Measurements from ENCODE around the gene SUCLA2. TPM values are rescaled to one million over a fixed set of nuclear protein-coding genes. Genes with fewer than 3 reads are reported as not detected.

The SUCLA2 gene
- total and polyA plus RNA-seq, 2 of the 8 experiments (the other 6 are each of a cell fraction or from before 2014, with no cell fraction given) = 23.5 to 78.8 TPM

- Histone ChIP-seq H3K36me3 (ENCODE audit: control insufficient read depth in 2 of 4, insufficient read depth in 4 of 4, low read length in 3 of 4) (no peaks in the 10 kb centered on the region), H3K23ac (ENCODE audit: insufficient read length) (no peak overlapping the region), H3K4me2 (ENCODE audit: insufficient read depth in 1 of 2, low read depth in 2 of 2, low read length in 2 of 2) (no peak overlapping the region), H2BK5ac (ENCODE audit: low read depth, low read length) (no peak overlapping the region), H3K79me1 (ENCODE audit: low read depth, low read length) (no peaks in the 10 kb centered on the region), H3K27ac (ENCODE audit: low read depth, low read length) (no peak overlapping the region), H4K20me1 (replicated peaks in 1 of 2; ENCODE audit: control insufficient read depth in 1 of 2, insufficient read depth in 2 of 2, low read length in 2 of 2) (no peaks in the 10 kb centered on the region), H3K9me3 (ENCODE audit: insufficient read depth in 2 of 2, low read depth in 1 of 2, low read length in 1 of 2) (no peaks in the 10 kb centered on the region), H3K4me3 (ENCODE audit: extremely low read depth in 1 of 4, insufficient read depth in 2 of 4, low read depth in 3 of 4, low read length in 4 of 4) (no peak overlapping the region), H4K5ac (ENCODE audit: insufficient read length, low read depth, low read length) (no peak overlapping the region), H2BK15ac (ENCODE audit: low read length) (no peak overlapping the region), H3K56ac (replicated peaks; ENCODE audit: insufficient read length, low read depth, low read length) (no peak overlapping the region), H3K4ac (replicated peaks; ENCODE audit: insufficient read length, low read depth, low read length) (no peak overlapping the region), H3K9ac (replicated peaks in 1 of 4; ENCODE audit: extremely low read depth in 1 of 4, low read depth in 3 of 4, low read length in 3 of 4) (no peak overlapping the region), H4K8ac (ENCODE audit: extremely low read depth, insufficient read depth, low read length) (no peak overlapping the region), H4K91ac (replicated peaks; ENCODE audit: insufficient read length, low read length) (no peak overlapping the region), H3K27me3 (replicated peaks in 1 of 4; ENCODE audit: control insufficient read depth in 3 of 4, extremely low read depth in 1 of 4, insufficient read depth in 3 of 4, low read length in 3 of 4) (no peaks in the 10 kb centered on the region), H2AFZ (ENCODE audit: low read length) (no peak overlapping the region), H2BK120ac (replicated peaks; ENCODE audit: low read depth, low read length) (no peak overlapping the region), H3K79me2 (ENCODE audit: control insufficient read depth in 1 of 2, insufficient read depth in 2 of 2, low read length in 2 of 2) (no peaks in the 10 kb centered on the region), H3K14ac (ENCODE audit: insufficient read length) (no peak overlapping the region), H3K4me1 (replicated peaks in 1 of 4; ENCODE audit: control insufficient read depth in 3 of 4, insufficient read depth in 4 of 4, low read length in 3 of 4) (peaks cover 0 to 13% (median 7%) of the 10 kb centered on the region in 4 experiments; a peak in 4 of 7 replicates), H2AK5ac (ENCODE audit: low read depth, low read length) (no peak overlapping the region), H3K23me2 (ENCODE audit: low read depth, low read length) (no peaks in the 10 kb centered on the region), H3K18ac (ENCODE audit: extremely low read depth, low read length) (no peak overlapping the region), H2BK12ac (ENCODE audit: low read depth, low read length) (no peak overlapping the region), H2BK20ac (ENCODE audit: low read length) (no peak overlapping the region)
- ChIA-PET POLR2A (ENCODE audit: partially characterized antibody) (no interaction called here), CTCF (ENCODE audit: partially characterized antibody) (no interaction called here)
- no peak for DNase-seq (ENCODE audit: low read depth in 1 of 2, low spot score in 2 of 2)
- FAIRE-seq = no peak
- TF ChIP-seq JUND (IDR thresholded peaks at IDR 0.05; ENCODE audit: low read length) (no peak), HDAC6 (IDR thresholded peaks at IDR 0.05; ENCODE audit: low read depth, low read length) (no peak), MAFK (IDR thresholded peaks at IDR 0.05; ENCODE audit: low read depth, low read length) (no peak), E2F6 (IDR thresholded peaks at IDR 0.05) (no peak), EZH2 (IDR thresholded peaks at IDR 0.05; ENCODE audit: low read depth, low read length, severe bottlenecking) (no peak), USF2 (IDR thresholded peaks at IDR 0.05; ENCODE audit: low read length) (no peak), HDAC2 (IDR thresholded peaks at IDR 0.05; ENCODE audit: borderline replicate concordance in 1 of 2, low read depth in 2 of 2, low read length in 2 of 2) (no peak)
- 82% methylated on average over 1 of the region's 1 CpG; no CpG with 5 or more reads in 1 of the 2 experiments for WGBS, 2 experiments (ENCODE audit: extremely low coverage in 1 of 2, insufficient coverage in 1 of 2, insufficient read length in 1 of 2, insufficient replicate concordance in 2 of 2, low coverage in 1 of 2, low lambda C conversion rate in 2 of 2, missing lambda C conversion rate in 1 of 2)
Observed at GRCh38 chr13:47930649-47931165, 70.4 kb downstream of the SUCLA2 start.
